Measurements from ENCODE around the gene MTM1.
A peak's percentile ranks its signal among the peaks of the same experiment; 100 is the strongest.

Gene MTM1

DNA sequence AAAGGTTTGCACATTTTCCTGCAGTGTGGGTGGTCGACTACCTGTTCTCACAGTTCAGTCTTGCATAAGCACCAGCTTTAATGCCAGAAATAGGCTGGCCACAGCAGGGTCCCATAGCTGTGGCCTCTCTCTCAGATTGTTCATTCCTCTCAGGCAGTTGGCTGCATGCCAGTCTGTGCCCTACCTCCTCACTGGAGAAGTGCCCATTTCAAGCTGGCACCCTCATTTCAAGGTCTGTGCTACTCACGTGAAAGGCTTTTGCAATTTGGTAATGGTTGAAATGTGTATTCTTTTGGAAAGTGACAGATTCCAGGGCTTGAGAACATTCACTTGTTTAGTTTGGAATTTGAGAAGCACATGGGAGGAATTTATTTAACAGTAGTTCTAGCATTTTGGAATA lies 95.9 kb downstream of the MTM1 start:
- no peak for DNase-seq (ENCODE audit: low read depth)

DNA sequence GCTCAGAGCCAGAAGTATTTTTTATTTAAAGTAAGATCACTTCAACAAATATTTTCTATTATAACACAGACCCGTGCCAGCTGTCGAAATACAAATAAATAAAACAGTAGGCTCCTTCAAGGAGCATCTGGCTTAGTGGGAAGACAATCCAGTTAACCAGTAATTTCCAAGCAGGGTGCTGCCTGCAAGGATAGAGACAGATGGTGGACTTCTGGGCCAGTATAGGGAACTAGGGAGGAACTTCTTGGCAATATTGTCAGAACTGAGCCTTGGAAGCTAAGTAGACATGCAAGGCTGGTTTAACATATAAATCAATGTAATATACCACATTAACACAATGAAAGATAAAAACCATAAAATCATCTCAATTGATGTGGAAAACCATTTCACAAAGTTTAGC lies 107.8 kb downstream of the MTM1 start:
- no peak for DNase-seq (ENCODE audit: low read depth)

DNA sequence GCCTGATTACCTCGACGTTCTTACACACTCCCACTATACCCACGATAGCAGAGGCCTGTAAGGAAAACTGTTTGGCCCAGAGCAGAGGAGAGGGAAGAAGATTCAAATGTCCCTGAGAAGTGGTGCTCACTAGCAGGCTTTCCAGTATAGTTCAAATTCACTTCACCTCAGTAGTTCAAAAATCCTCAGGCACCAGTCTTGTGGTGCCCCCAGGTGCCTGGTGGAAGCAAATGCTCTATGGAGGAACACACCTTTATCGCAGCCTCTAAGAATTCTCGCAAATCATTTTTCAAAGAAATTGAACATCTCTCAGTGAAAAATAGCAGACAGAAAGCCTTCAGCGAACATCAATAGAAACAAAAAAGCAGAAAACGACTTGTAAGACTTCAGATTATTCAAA lies 112.6 kb downstream of the MTM1 start:
- peak; percentile 6 for DNase-seq (ENCODE audit: low read depth)

DNA sequence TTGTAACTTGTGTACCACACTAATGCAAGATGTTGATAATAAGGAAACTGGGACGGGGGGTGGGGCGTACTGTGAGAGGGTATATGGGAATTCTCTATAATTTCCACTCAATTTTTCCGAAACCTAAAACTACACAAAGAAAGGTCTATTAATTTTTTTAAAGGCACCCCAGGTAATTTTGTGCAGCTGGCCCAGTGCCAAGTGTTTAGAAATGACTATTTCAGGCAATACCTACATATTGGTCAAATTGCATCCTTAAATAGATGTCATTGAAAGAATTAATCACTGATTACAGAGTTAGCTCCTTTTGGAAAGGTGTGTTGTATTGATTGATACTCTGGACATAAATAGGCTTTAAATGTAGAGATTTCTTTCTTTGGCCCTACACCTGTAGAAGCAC lies 114.7 kb downstream of the MTM1 start:
- no peak for DNase-seq (ENCODE audit: low read depth)

DNA sequence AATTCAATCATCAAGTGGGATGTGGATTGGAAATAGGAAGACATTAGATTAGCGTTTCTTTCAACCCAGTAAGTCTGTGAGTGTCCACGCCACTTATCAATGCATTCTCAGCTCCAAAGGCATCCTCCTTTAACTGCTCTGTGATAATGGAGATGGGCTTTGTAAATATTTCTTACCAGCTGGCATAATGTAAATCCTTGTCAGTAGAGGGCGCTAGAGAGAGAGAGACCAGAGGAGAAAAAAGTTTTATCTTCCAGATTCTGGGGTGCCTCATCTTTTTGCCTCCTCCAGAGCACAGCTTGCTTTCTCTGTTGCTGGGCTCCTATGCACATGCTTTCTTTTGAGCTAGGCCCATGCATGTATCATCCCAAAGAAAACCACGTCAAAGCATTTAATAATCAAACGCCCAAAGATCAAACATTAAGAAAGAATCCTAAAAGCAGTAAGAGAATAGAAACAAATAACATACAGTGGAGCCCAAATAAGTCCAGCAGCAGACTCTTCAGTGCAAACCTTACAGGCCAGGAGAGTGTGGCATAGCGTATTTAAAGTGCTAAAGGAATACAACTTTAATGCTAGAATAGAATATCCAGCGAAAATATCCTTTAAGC lies 115.2 kb downstream of the MTM1 start:
- DNase-seq (ENCODE audit: low read depth): peak; percentile 10

- peak; percentile 67 for DNase-seq (ENCODE audit: low read depth)
Measured at GRCh38 chrX:150688911-150689451, 120.6 kb downstream of the MTM1 start.

- DNase-seq (ENCODE audit: low read depth): peak; percentile 88
Measured at GRCh38 chrX:150690126-150690525, 121.7 kb downstream of the MTM1 start.

DNA sequence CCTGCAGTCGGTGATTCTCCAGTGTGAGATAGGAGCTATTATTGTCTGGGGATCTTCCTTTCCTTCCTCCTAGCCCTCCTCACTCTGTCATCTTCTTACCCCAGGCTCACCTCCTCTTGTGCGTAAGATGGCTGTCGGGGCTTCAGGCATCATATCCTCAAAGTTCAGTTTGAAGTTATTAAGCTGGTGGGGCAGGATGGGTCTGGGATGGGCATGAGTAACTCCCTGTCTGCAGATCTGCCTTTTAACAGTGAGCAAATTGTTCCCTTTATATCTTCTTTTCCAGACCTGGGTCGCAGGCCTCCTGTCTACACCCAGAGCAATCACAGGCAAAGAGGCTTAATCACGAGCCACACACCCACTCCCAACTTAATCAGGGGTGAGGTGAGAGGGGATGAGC lies 123.9 kb downstream of the MTM1 start:
- no peak for DNase-seq (ENCODE audit: low read depth)

DNA sequence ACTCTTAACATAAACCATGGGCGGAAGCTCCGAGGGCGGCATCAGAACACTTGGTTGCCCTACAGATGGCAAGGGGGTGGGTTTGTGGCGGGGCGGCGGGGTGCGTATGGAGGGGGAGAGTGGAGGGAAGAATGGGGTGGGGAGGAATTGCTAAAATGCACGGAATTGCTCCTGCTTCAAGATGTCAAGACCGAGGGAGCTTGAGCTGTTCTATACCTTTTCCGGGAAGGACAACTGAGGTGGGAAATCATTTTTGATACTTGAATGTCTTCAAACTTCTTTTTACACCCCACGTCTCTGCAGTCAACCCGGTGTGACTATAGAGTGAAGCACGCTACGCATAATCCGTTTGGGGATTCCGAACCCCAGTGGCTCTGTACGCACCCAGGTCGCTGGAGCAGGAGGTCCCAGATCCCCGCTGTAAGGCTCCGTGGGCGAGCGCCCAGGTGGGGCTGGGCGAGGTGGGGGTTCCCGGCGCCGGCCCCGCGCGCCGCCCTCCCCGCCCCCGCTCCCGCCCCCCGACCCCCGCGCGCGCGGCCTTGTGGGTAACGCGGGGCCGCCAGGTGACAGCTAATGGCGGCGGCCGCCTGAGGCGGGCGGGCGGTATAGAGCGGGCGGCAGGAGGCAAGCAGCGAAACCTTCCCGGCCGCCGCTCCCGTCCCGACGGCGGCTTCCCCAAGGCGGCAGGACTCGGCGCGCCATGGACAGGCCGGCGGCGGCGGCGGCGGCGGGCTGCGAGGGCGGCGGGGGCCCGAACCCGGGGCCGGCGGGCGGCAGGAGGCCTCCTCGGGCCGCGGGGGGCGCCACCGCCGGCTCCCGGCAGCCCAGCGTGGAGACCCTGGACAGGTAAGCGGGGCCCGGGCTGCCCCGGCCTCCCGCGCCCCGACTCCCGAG lies 124.7 kb downstream of the MTM1 start, which contains the start of gene MTMR1:
Gene MTMR1, plus strand, starts transcription at position 566 of the 894 bp plus-strand sequence. Its CDS starts 135 bp downstream, at position 701.
- no peak for DNase-seq (ENCODE audit: low read depth)

- no peak for DNase-seq (ENCODE audit: low read depth)
Measured at GRCh38 chrX:150693725-150694574, 125.5 kb downstream of the MTM1 start.

DNA sequence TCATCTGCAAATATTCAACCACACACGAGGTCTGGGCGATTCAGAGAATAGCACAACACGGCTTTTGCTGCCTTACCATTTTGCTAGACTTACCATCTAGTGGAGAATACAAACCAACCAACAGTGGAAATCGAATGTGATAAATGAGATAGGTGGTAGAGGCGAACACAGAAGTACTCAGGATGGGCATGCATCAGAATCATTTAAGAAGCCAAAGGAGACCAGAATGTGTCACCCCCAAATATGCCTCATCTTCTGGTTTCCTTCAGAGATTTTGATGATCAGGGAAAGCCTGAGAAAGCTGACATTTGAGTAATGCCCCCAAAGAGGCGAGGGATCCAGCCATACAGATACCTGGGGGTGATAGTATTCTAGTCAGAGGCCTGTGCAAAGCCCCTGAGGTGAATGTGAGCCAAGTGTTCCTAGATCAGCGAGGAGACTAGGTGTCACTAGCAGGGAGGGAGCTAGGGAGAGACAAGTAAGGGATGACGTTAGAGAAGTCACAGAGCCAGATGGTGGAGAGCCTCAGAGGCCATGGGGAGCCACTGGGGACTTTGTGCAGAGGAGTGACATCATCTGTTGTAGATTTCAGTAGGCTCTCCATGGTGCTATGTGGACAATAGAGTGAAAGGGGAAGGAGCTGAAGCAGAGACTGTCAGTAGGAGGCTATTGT lies 126.5 kb downstream of the MTM1 start:
- DNase-seq (ENCODE audit: low read depth): no peak

DNA sequence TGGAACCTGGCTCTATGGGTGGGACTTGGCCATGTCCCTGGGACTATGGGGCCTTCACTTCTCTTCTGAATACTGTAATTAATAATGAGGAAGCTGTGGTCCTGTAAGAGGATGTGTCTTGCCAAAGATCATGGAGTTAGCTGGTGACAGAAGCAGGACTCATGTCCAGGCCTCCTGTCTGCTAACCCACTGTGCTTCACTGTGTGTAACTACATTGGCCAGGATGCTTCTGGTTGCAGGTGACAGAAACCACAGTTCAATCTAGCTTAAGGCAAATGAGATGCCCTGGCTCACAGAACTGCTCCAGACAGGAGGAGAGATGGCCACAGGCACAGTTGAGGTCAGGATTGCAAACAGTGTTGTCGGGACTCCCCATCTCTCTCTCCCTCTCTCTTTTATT lies 127.9 kb downstream of the MTM1 start:
- DNase-seq (ENCODE audit: low read depth): no peak

GRCh38 chrX:150696866-150697265 lies 128.4 kb downstream of the MTM1 start:
- DNase-seq (ENCODE audit: low read depth): no peak

DNA sequence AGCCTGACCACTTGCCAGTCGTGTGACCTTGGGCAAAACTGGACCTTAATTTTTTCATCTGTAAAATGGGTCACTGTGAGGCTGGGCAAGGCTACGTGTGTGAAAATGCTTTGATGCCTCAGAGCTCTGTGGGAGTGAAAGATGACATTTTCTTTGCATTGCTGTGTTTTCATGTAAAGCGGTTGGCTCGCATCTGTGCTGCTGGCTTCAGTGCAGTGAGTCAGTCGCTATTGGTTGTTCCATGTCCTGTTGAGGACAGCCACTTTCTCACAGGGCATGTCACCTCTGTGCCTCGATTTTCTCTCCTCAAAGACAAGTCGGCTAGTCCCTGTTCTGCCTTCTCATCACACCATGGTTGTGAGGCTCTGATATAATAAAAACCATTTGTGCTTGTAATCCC lies 129.2 kb downstream of the MTM1 start:
- no peak for DNase-seq (ENCODE audit: low read depth)

DNA sequence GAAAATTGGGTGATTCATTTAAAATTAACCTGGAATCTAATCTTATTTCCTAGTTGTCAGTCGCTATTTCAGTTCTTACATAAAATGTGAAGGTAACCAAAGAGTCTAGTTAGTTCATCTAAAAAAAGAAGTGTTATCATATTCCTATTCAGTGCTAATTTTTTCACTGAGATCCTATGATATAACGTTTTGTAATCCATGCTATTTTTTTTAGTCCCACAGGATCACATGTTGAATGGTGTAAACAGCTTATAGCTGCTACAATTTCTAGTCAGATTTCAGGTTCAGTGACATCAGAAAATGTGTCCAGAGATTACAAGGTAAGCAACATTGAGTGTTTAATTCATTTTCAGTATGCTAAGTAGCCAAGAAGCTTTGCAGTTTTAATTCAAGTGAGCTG lies 130.6 kb downstream of the MTM1 start:
- no peak for DNase-seq (ENCODE audit: low read depth)

GRCh38 chrX:150700107-150700506 lies 131.7 kb downstream of the MTM1 start:
- DNase-seq (ENCODE audit: low read depth): no peak

GRCh38 chrX:150701377-150701776 lies 133.0 kb downstream of the MTM1 start:
- DNase-seq (ENCODE audit: low read depth): no peak

GRCh38 chrX:150702966-150703694 lies 134.7 kb downstream of the MTM1 start:
- DNase-seq (ENCODE audit: low read depth): no peak

DNA sequence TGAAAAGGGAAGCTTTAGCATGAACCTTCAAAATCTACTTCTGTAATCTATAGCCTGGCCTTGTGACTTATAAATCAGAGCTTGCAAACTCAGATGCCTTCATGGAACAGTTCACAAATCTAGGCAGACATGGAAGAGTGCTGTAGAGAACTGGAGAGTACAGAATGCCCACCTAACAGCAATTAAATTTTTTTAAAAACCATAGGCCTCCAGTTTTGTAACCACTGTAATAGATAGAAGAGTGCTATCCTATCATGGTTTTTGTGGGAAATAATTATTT lies 135.2 kb downstream of the MTM1 start:
- no peak for DNase-seq (ENCODE audit: low read depth)

DNA sequence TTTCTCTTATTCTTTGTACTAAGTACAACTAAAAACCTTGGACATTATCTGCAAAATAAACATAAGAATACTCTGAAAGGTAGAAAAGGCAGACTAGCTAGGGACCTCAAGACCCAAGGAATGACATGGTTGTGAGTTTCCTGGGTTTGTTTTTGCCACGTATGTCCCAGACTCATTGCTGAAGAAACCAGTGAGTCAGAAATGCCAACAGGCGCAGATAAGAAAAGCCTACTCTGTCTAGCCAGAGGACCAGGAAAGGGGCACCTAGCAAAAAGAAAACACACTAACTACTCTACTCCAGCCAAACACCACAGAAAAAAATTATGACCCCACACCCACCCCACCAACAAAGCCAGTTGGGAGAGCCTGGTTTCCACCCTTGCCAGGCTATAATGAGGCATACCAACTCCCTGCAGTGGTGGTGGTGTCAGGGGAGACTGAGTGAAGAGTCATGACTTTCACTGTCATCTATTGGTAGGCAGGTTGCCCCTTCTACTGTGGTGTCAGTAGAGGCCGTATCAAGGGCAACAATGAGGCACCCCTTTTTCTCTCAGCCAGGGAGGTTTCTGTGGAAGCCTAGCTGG lies 135.7 kb downstream of the MTM1 start:
- DNase-seq (ENCODE audit: low read depth): no peak

GRCh38 chrX:150712619-150713018 lies 144.2 kb downstream of the MTM1 start:
- DNase-seq (ENCODE audit: low read depth): no peak

Data from fibroblast of the conjunctiva (primary cell).